ENCODE results near the gene DMRTB1.

DMRTB1 gene

GRCh38 chr1:53470584-53470983 lies 11.4 kb downstream of the DMRTB1 start:
- H3K9ac ChIP-seq (ENCODE audit: low read length): no peak overlapping the region
- H3K4me1 ChIP-seq (ENCODE audit: control insufficient read depth, insufficient read depth, low read length): no peaks in the 10 kb centered on the region
- no peaks in the 10 kb centered on the region for H3K9me3 ChIP-seq (ENCODE audit: control insufficient read depth, low read length)
- no peaks in the 10 kb centered on the region for H3K36me3 ChIP-seq (ENCODE audit: control insufficient read depth, insufficient read depth, low read length)
- H3K27me3 ChIP-seq (ENCODE audit: control insufficient read depth, insufficient read depth, low read length): no peaks in the 10 kb centered on the region
- H3K4me3 ChIP-seq (ENCODE audit: low read length): no peak overlapping the region

- no peaks in the 10 kb centered on the region for H3K4me1 ChIP-seq (ENCODE audit: control insufficient read depth, insufficient read depth, low read length)
- H3K36me3 ChIP-seq (ENCODE audit: control insufficient read depth, insufficient read depth, low read length): no peaks in the 10 kb centered on the region
- H3K4me3 ChIP-seq (ENCODE audit: low read length): no peak overlapping the region
- no peaks in the 10 kb centered on the region for H3K9me3 ChIP-seq (ENCODE audit: control insufficient read depth, low read length)
- H3K9ac ChIP-seq (ENCODE audit: low read length): no peak overlapping the region
- no peaks in the 10 kb centered on the region for H3K27me3 ChIP-seq (ENCODE audit: control insufficient read depth, insufficient read depth, low read length)
Observed at GRCh38 chr1:53471000-53471399, 11.8 kb downstream of the DMRTB1 start.

- no peak overlapping the region for H3K9ac ChIP-seq (ENCODE audit: low read length)
- H3K4me3 ChIP-seq (ENCODE audit: low read length): no peak overlapping the region
- H3K36me3 ChIP-seq (ENCODE audit: control insufficient read depth, insufficient read depth, low read length): no peaks in the 10 kb centered on the region
- H3K4me1 ChIP-seq (ENCODE audit: control insufficient read depth, insufficient read depth, low read length): no peaks in the 10 kb centered on the region
- H3K27me3 ChIP-seq (ENCODE audit: control insufficient read depth, insufficient read depth, low read length): peaks cover 2% of the 10 kb centered on the region
- H3K9me3 ChIP-seq (ENCODE audit: control insufficient read depth, low read length): no peaks in the 10 kb centered on the region
Observed at GRCh38 chr1:53473463-53473862, 14.3 kb downstream of the DMRTB1 start.

DNA sequence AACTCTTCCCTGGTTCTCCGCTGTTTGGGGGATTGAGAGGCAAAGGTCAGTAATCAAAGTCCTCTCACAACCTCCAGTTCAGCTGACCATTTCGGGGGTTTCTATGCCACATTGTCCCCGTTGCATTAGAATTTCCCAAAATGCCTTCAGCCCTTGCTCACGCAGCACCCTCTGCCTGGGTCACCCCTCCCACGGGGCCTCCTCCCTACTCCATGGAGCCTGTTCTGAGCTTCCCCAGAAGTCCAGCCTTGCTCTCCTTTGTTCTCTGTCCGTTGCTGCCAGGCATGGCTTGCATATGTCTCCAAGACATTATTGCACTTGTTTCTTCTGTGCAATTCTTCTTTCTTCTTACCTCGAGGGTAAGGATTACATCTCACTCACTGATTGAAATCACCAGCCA lies 16.5 kb downstream of the DMRTB1 start:
- Histone ChIP-seq H3K27me3 (ENCODE audit: control insufficient read depth, insufficient read depth, low read length) (peaks cover 2% of the 10 kb centered on the region), H3K9ac (ENCODE audit: low read length) (no peak overlapping the region), H3K4me1 (ENCODE audit: control insufficient read depth, insufficient read depth, low read length) (no peaks in the 10 kb centered on the region)

GRCh38 chr1:53476579-53476978 lies 17.4 kb downstream of the DMRTB1 start:
- no peaks in the 10 kb centered on the region for H3K36me3 ChIP-seq (ENCODE audit: control insufficient read depth, insufficient read depth, low read length)
- no peaks in the 10 kb centered on the region for H3K9me3 ChIP-seq (ENCODE audit: control insufficient read depth, low read length)
- no peaks in the 10 kb centered on the region for H3K4me1 ChIP-seq (ENCODE audit: control insufficient read depth, insufficient read depth, low read length)
- H3K27me3 ChIP-seq (ENCODE audit: control insufficient read depth, insufficient read depth, low read length): peaks cover 4% of the 10 kb centered on the region
- no peak overlapping the region for H3K9ac ChIP-seq (ENCODE audit: low read length)
- H3K4me3 ChIP-seq (ENCODE audit: low read length): no peak overlapping the region

More for the DNA sequence above, 16.5 kb downstream of the DMRTB1 start:
- Histone ChIP-seq H3K4me3 (ENCODE audit: low read length) (no peak overlapping the region), H3K9me3 (ENCODE audit: control insufficient read depth, low read length) (no peaks in the 10 kb centered on the region), H3K36me3 (ENCODE audit: control insufficient read depth, insufficient read depth, low read length) (no peaks in the 10 kb centered on the region)

- Histone ChIP-seq H3K9ac (ENCODE audit: low read length) (no peak overlapping the region), H3K4me1 (ENCODE audit: control insufficient read depth, insufficient read depth, low read length) (no peaks in the 10 kb centered on the region), H3K27me3 (ENCODE audit: control insufficient read depth, insufficient read depth, low read length) (peaks cover 7% of the 10 kb centered on the region), H3K36me3 (ENCODE audit: control insufficient read depth, insufficient read depth, low read length) (no peaks in the 10 kb centered on the region), H3K4me3 (ENCODE audit: low read length) (no peak overlapping the region), H3K9me3 (ENCODE audit: control insufficient read depth, low read length) (no peaks in the 10 kb centered on the region)
Observed at GRCh38 chr1:53477651-53478501, 18.7 kb downstream of the DMRTB1 start.

DNA sequence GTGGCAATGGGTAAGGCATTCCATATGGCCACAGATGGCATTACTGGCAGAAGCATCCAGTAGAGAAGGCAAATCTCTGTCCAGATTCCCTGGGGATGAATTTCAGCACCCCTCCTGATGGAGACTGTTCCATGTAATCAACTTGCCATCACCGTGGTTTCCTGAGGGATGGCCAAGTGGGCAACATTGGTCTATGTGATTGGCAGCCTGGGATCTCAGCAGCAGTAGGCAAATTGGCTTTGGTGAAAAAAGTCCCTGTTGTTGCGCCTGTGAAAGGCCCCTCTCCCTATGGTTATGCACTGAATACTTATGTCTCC lies 19.3 kb downstream of the DMRTB1 start:
- H3K9ac ChIP-seq (ENCODE audit: low read length): no peak overlapping the region
- no peaks in the 10 kb centered on the region for H3K4me1 ChIP-seq (ENCODE audit: control insufficient read depth, insufficient read depth, low read length)
- H3K27me3 ChIP-seq (ENCODE audit: control insufficient read depth, insufficient read depth, low read length): peaks cover 7% of the 10 kb centered on the region
- H3K4me3 ChIP-seq (ENCODE audit: low read length): no peak overlapping the region
- no peaks in the 10 kb centered on the region for H3K9me3 ChIP-seq (ENCODE audit: control insufficient read depth, low read length)
- H3K36me3 ChIP-seq (ENCODE audit: control insufficient read depth, insufficient read depth, low read length): no peaks in the 10 kb centered on the region

GRCh38 chr1:53480678-53481077 lies 21.5 kb downstream of the DMRTB1 start:
- Histone ChIP-seq H3K4me1 (ENCODE audit: control insufficient read depth, insufficient read depth, low read length) (no peaks in the 10 kb centered on the region), H3K4me3 (ENCODE audit: low read length) (no peak overlapping the region), H3K9ac (ENCODE audit: low read length) (no peak overlapping the region), H3K36me3 (ENCODE audit: control insufficient read depth, insufficient read depth, low read length) (no peaks in the 10 kb centered on the region), H3K27me3 (ENCODE audit: control insufficient read depth, insufficient read depth, low read length) (peaks cover 19% of the 10 kb centered on the region), H3K9me3 (ENCODE audit: control insufficient read depth, low read length) (no peaks in the 10 kb centered on the region)

DNA sequence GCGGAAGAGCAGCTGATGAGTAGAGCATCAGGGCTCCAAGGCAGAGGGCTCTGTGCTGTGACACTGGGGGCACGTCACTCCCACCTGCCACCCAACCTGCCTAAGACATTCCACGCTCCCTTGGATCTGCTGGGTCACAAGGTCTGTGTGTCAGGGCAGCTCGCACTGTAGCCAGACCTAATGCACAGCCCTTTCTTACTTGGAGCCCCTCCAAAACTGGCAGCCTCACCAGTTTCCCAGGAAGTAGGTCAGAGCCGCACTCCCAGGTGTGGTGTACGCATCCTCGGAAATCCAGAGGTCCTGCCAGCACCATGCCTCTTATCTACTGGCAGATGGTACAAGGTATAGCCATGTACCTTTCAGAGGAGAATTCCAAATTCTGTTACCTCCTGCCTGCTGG lies 22.3 kb downstream of the DMRTB1 start:
- Histone ChIP-seq H3K4me3 (ENCODE audit: low read length) (no peak overlapping the region), H3K9ac (ENCODE audit: low read length) (no peak overlapping the region), H3K27me3 (ENCODE audit: control insufficient read depth, insufficient read depth, low read length) (peaks cover 26% of the 10 kb centered on the region), H3K4me1 (ENCODE audit: control insufficient read depth, insufficient read depth, low read length) (no peaks in the 10 kb centered on the region), H3K9me3 (ENCODE audit: control insufficient read depth, low read length) (no peaks in the 10 kb centered on the region), H3K36me3 (ENCODE audit: control insufficient read depth, insufficient read depth, low read length) (no peaks in the 10 kb centered on the region)

GRCh38 chr1:53482441-53483153 lies 23.4 kb downstream of the DMRTB1 start:
- Histone ChIP-seq H3K9ac (ENCODE audit: low read length) (no peak overlapping the region), H3K4me1 (ENCODE audit: control insufficient read depth, insufficient read depth, low read length) (no peaks in the 10 kb centered on the region), H3K27me3 (ENCODE audit: control insufficient read depth, insufficient read depth, low read length) (peaks cover 31% of the 10 kb centered on the region), H3K9me3 (ENCODE audit: control insufficient read depth, low read length) (no peaks in the 10 kb centered on the region), H3K36me3 (ENCODE audit: control insufficient read depth, insufficient read depth, low read length) (no peaks in the 10 kb centered on the region), H3K4me3 (ENCODE audit: low read length) (no peak overlapping the region)

- H3K4me1 ChIP-seq (ENCODE audit: control insufficient read depth, insufficient read depth, low read length): no peaks in the 10 kb centered on the region
- no peak overlapping the region for H3K9ac ChIP-seq (ENCODE audit: low read length)
- H3K9me3 ChIP-seq (ENCODE audit: control insufficient read depth, low read length): no peaks in the 10 kb centered on the region
- no peaks in the 10 kb centered on the region for H3K36me3 ChIP-seq (ENCODE audit: control insufficient read depth, insufficient read depth, low read length)
- H3K4me3 ChIP-seq (ENCODE audit: low read length): no peak overlapping the region
- peaks cover 36% of the 10 kb centered on the region for H3K27me3 ChIP-seq (ENCODE audit: control insufficient read depth, insufficient read depth, low read length)
Observed at GRCh38 chr1:53483170-53483569, 24.0 kb downstream of the DMRTB1 start.

DNA sequence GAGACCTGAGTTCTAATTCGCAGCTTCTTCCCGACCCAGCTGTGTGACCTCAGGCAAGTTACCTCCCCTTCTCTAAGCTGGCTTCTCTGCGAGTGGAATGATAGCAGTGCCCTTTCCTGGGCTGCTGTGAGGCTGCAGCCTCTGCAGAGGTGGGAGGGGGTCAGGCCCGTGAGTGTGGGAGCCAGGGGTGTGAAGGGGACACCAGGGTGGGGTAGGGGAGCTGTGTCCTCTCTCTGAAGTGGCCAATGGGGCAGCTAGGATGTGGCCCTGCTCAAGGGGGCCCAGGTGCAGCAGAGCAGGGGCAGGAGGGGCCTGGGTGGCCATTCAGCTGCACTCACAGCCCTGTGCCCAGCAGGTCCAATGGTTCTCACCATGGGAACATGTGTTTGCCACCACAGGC lies 24.5 kb downstream of the DMRTB1 start:
- no peaks in the 10 kb centered on the region for H3K36me3 ChIP-seq (ENCODE audit: control insufficient read depth, insufficient read depth, low read length)
- H3K9ac ChIP-seq (ENCODE audit: low read length): no peak overlapping the region
- H3K9me3 ChIP-seq (ENCODE audit: control insufficient read depth, low read length): no peaks in the 10 kb centered on the region
- peaks cover 36% of the 10 kb centered on the region for H3K27me3 ChIP-seq (ENCODE audit: control insufficient read depth, insufficient read depth, low read length)
- no peak overlapping the region for H3K4me3 ChIP-seq (ENCODE audit: low read length)
- H3K4me1 ChIP-seq (ENCODE audit: control insufficient read depth, insufficient read depth, low read length): no peaks in the 10 kb centered on the region
